Measurements from ENCODE around the gene BCL11A.

DNA sequence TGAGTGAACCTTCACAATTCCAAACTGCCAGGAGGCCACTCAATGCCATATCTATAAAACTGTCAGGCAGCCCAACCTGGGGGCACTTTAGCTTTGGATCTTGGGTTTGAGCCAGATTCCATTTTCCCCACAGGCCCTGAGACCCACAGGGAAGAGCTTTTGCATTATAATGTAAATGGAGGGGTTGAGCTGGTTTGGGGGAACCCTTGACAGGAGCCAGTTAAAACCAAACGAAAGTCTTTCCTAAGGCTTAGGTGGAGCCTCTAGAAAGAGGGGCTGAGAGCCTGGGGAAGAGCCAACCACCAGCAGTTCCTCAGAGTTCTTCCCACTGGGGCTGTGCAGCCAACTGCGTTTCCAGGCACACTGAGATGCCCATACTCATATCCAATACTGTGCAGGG, 42.7 kb downstream of the BCL11A start:
- TF ChIP-seq, protein P1, sequence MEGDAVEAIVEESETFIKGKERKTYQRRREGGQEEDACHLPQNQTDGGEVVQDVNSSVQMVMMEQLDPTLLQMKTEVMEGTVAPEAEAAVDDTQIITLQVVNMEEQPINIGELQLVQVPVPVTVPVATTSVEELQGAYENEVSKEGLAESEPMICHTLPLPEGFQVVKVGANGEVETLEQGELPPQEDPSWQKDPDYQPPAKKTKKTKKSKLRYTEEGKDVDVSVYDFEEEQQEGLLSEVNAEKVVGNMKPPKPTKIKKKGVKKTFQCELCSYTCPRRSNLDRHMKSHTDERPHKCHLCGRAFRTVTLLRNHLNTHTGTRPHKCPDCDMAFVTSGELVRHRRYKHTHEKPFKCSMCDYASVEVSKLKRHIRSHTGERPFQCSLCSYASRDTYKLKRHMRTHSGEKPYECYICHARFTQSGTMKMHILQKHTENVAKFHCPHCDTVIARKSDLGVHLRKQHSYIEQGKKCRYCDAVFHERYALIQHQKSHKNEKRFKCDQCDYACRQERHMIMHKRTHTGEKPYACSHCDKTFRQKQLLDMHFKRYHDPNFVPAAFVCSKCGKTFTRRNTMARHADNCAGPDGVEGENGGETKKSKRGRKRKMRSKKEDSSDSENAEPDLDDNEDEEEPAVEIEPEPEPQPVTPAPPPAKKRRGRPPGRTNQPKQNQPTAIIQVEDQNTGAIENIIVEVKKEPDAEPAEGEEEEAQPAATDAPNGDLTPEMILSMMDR (IDR thresholded peaks at IDR 0.05; ENCODE audit: poor library complexity, severe bottlenecking) = no peak
- TF ChIP-seq POLR2AphosphoS5 (IDR thresholded peaks at IDR 0.05) (no peak), EZH2 (IDR thresholded peaks at IDR 0.05; ENCODE audit: borderline replicate concordance, insufficient read depth, low read length, poor library complexity, severe bottlenecking) (no peak), RAD21 (conservative IDR thresholded peaks at IDR 0.05) (no peak)
- TF ChIP-seq, protein P2, sequence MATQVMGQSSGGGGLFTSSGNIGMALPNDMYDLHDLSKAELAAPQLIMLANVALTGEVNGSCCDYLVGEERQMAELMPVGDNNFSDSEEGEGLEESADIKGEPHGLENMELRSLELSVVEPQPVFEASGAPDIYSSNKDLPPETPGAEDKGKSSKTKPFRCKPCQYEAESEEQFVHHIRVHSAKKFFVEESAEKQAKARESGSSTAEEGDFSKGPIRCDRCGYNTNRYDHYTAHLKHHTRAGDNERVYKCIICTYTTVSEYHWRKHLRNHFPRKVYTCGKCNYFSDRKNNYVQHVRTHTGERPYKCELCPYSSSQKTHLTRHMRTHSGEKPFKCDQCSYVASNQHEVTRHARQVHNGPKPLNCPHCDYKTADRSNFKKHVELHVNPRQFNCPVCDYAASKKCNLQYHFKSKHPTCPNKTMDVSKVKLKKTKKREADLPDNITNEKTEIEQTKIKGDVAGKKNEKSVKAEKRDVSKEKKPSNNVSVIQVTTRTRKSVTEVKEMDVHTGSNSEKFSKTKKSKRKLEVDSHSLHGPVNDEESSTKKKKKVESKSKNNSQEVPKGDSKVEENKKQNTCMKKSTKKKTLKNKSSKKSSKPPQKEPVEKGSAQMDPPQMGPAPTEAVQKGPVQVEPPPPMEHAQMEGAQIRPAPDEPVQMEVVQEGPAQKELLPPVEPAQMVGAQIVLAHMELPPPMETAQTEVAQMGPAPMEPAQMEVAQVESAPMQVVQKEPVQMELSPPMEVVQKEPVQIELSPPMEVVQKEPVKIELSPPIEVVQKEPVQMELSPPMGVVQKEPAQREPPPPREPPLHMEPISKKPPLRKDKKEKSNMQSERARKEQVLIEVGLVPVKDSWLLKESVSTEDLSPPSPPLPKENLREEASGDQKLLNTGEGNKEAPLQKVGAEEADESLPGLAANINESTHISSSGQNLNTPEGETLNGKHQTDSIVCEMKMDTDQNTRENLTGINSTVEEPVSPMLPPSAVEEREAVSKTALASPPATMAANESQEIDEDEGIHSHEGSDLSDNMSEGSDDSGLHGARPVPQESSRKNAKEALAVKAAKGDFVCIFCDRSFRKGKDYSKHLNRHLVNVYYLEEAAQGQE (IDR thresholded peaks at IDR 0.05; ENCODE audit: borderline replicate concordance) = no peak
